NK-92 treated with Interleukin-12 subunit alpha and Interleukin-12 subunit beta, amount 100 ng/mL, for 24 hours (cell line): ENCODE data around the gene GALNT2.

Source experiments
- DNase-seq: peaks from one replicate; lab custom pipeline; 2025; lab: John Stamatoyannopoulos, UW

Gene GALNT2

GRCh38 chr1:230050973-230051735 lies 15.9 kb upstream of the GALNT2 start:
- DNase-seq, result no peak

- no peak for DNase-seq
Measured at GRCh38 chr1:230052018-230052417, 15.0 kb upstream of the GALNT2 start.

- no peak for DNase-seq
Measured at GRCh38 chr1:230052665-230053064, 14.4 kb upstream of the GALNT2 start.

DNA sequence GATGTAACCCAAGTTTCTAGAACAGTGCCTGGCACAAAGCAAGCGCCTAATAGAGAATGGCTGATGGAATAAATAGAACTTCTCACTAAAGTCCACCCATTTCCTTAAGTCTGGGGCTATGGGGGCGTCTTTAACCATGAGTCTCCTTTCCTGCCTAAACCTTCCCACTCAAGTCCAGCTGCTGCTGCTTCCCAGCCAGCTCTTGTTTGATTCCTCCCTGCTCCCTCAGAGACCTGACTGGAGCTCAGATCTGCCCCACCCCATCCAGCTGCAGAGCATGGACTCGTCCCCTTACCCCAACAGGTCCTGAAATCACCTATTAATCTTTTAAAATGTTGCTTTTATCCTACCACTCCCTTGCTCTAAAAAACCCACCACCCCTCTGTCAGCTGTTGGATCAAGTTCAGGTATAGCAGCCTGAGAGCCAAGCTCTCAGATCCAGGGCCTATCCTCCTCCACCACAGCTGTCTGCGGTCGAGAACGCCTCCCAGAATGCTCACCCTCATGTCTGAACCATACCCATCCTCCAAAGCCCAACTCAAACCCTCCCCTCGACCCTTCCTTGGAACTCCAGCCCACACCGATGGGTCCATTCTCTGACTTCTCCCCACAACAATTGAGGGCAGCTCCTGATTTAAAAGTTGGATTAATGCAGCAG lies 12.8 kb upstream of the GALNT2 start:
- DNase-seq, result no peak

DNA sequence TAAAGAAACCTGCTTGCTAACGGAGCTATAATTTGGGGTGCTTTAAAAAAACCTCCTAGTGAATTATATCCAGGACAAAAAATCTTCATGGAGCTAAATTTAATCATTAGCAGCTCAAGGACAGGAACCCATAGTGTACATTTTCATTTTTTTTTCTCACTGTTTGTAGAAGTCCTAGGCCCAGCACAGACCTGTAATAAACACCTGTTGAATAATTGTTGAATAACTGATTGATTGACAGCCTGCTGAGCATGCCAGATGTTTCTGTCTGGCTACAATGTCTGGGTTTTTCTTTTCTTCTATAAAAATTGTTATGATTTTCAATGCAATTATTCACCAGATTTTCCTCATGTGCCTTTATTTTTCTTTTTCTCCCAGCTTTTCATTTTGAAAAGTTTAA lies 10.9 kb upstream of the GALNT2 start:
- DNase-seq, result no peak

GRCh38 chr1:230057100-230057499 lies 9.9 kb upstream of the GALNT2 start:
- DNase-seq, result no peak

GRCh38 chr1:230057681-230058565 lies 9.1 kb upstream of the GALNT2 start:
- DNase-seq, result no peak

GRCh38 chr1:230058626-230059025 lies 8.4 kb upstream of the GALNT2 start:
- no peak for DNase-seq

DNA sequence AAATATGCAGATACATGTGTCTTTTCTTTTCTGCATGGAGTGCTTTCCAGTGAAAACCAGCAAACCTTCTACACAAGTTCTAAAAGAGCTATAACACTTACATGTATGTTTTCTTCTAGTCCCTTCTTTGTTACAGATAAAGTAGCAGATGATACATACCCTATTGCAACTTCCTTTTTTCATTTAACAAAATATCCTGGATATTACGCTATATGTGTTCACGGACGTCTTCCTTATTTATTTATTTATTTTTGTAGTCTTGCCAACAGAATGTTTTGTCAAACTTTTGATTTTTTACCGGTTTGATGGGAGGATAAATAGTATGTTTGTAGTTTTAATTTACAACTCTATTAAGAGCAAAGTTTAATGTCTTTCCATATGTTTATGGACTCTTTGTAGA lies 5.2 kb upstream of the GALNT2 start:
- no peak for DNase-seq

- no peak for DNase-seq
Measured at GRCh38 chr1:230062521-230062920, 4.5 kb upstream of the GALNT2 start.

DNA sequence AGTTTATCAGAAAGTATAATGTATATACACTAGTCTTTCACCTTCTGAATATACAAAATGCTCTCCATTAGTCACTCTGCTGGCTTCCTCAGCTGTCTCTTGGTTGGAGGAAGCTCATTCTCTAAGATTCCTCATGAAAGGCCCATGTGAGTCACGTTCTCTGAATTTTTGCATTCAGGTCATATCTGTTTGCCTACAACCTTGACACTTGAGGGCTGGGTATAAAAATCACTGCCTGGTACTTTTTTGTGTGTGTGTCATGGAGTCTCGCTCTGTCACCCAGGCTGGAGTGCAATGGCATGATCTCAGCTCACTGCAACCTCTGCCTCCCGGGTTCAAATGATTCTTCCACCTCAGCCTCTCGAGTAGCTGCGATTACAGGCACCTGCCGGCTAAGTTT lies 2.8 kb upstream of the GALNT2 start:
- no peak for DNase-seq

GRCh38 chr1:230065161-230065560 lies 1.9 kb upstream of the GALNT2 start:
- no peak for DNase-seq

GRCh38 chr1:230065571-230065970 lies 1.5 kb upstream of the GALNT2 start:
- DNase-seq, result no peak

DNA sequence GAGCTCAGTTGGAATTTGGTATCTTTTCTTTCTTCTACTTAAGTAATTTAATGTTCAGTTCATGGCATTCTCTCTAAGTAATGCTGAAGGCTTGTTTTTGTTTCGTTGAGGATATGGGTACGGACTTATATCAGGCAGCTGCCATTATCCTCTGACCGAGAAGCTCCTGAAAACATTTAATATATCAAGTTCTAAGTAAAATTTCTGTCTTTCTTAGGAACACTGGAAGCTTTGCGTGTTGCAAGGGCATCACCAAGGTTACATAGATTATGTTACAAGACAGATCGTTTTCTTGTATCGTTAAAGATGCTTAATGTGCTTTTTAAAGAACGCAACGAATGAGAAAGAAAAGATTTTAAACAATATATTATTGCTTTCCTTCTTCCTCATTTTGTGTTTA lies 1.0 kb upstream of the GALNT2 start:
- DNase-seq, result no peak

- no peak for DNase-seq
Measured at GRCh38 chr1:230067419-230067870, 407 bp downstream of the GALNT2 start.

- no peak for DNase-seq
Measured at GRCh38 chr1:230067871-230068620, 1.0 kb downstream of the GALNT2 start.

DNA sequence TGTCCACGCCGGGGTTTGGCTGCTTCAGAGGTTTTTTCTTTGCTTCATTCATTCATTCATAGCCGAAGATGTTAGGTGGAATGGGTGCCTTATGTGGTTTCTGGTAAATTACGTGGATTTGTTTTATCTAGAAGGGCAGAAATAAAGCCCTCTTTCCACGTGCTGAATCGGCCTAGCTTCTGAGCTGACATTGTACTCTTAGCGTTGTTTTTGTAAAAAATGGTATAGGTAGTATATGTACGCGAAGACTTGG lies 1.5 kb downstream of the GALNT2 start:
- DNase-seq, result no peak

GRCh38 chr1:230068952-230069684 lies 2.1 kb downstream of the GALNT2 start:
- DNase-seq, result no peak

DNA sequence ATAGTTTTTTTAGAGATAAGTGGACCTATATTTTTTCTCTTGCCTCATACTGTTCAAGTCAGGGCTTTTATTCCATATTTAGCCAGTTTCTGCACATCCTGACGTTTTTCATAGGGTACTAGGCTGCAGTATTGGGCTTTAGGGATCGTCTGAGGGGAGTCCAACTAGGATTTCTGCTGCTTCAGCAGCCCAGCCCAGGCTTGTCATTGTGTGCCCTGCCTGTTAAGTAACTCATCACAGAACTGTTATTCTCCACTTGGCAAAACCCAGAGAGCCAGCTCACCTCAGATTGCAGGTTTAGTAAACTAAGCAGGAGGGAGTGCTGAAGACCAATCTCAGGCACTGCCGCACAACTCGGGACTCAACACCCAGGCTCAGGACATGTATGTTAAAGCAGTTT lies 2.8 kb downstream of the GALNT2 start:
- no peak for DNase-seq

DNA sequence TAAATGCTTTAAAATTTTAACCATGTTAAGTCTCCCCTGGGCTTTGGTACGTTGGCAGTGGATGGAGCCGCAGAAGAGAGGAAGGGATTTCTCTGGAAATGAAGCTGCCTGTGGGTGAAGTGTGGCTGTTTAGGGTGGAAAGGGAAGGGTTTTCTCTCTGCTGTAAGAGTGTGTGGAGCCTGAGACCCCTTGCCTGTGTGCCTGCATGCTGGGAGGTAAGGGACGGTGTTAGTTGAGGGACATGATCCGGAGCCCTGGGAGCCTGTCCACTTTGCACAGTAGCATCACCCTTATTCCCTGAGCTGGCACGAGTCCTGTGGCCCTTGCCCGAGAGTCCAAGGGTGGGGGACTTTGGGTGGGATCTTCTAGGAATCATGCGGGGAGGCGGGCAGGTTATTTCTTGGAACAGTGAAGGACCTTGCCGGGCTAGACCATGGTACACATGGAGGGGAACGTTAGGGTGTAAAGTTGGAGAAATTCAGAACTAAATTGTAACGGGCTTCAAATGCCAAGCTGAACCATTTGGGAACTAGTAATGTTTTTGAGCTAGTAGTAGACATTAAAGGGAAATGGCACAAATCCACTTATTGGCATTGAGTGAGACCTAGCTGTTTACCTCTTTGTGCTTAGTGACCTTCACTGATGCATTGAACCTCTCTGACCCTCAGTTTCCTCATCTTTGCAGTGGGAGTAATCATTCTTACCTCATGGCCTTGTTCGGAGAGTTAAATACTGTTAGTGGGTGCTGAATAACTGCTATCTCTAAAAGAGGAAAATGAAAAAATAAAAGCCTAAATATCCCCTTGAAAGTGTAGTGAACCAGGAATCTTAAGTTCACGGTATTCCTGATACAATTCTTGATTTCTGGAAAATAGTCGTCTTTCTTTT lies 3.5 kb downstream of the GALNT2 start:
- DNase-seq, result no peak

GRCh38 chr1:230071316-230071715 lies 4.3 kb downstream of the GALNT2 start:
- DNase-seq, result no peak
